Mononuclear cell (primary cell): ENCODE measurements around the gene USP7. TPM values are rescaled to one million over a fixed set of nuclear protein-coding genes. Genes with fewer than 3 reads are reported as not detected.
"Not testable (repeated sequence)": the region's sequence is repeated elsewhere in the genome, so short reads cannot be mapped to it uniquely, and the experiment has no call there.

Experiments
- H3K27me3 ChIP-seq: 2 replicates; pipeline ENCODE4 v1.6.0; 2011; ENCODE audit warnings: low read length, control low read depth; ENCODE audit not compliant: insufficient read depth
- H3K4me1 ChIP-seq: 2 replicates; pipeline ENCODE4 v1.5.1; 2011; ENCODE audit warnings: mild to moderate bottlenecking, low read length, control low read depth; ENCODE audit not compliant: insufficient read depth
- H3K4me3 ChIP-seq: 2 replicates; pipeline ENCODE4 v1.5.1; 2011; ENCODE audit warnings: mild to moderate bottlenecking, low read length, moderate library complexity
- H3K9me3 ChIP-seq: 2 replicates; pipeline ENCODE4 v1.5.1; 2011; ENCODE audit warnings: low read depth, mild to moderate bottlenecking, control low read depth, low read length
- total RNA-seq: library from RNA; depleted of rRNA; stranded (reverse); fragments of >200 nt; gene quantifications from one replicate; pipeline ENCODE4 v1.2.3, GENCODE V29; 2012

USP7 gene
- total RNA-seq, 1 donor = 209 TPM

DNA sequence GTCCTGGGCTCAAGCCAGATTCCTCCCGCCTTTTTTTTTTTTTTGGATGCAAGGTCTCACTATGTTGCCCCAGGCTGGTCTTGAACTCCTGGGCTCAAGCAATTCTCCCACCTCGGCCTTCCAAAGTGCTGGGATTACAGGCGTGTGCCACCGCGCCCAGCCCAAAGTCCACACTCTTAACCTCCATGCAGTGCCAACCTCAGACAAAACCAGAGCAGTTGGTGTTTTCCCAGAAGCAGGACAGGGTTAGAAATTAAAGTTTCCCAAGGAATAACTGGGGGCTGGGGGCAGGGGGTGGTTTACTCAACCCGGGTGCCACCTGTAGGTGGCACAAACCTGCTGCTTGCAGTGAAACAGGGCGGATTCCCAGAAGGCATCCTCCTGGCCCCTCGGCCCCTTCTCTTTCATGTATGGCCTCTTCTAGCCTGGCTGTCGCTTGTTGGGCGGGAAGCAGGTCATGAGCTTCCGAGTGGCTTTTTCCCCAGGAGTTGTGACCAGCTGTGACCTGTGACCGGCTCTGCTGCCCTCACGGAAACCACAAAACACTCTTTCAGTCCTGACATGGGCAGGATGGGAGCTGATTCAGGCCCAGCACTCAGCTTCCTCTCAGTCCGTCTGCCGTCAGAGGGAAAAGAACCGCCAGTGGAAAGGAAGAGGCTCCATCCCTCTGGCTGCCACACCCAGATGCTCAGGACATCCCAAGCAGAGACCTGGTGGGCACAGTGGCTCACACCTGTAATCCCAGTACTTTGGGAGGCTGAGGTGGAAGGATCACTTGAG lies 25.6 kb upstream of the USP7 start:
- no peaks in the 10 kb centered on the region for H3K4me1 ChIP-seq
- no peak overlapping the region for H3K4me3 ChIP-seq
- no peaks in the 10 kb centered on the region for H3K27me3 ChIP-seq
- no peaks in the 10 kb centered on the region for H3K9me3 ChIP-seq

GRCh38 chr16:8986818-8987191 lies 23.1 kb upstream of the USP7 start:
- H3K4me1 ChIP-seq = no peaks in the 10 kb centered on the region
- no peaks in the 10 kb centered on the region for H3K27me3 ChIP-seq
- H3K9me3 ChIP-seq = no peaks in the 10 kb centered on the region
- H3K4me3 ChIP-seq = no peak overlapping the region

- H3K27me3 ChIP-seq = no peaks in the 10 kb centered on the region
- no peaks in the 10 kb centered on the region for H3K9me3 ChIP-seq
- no peaks in the 10 kb centered on the region for H3K4me1 ChIP-seq
- H3K4me3 ChIP-seq = no peak overlapping the region
These were observed 22.4 kb upstream of the USP7 start for GRCh38 chr16:8986111-8986510.

DNA sequence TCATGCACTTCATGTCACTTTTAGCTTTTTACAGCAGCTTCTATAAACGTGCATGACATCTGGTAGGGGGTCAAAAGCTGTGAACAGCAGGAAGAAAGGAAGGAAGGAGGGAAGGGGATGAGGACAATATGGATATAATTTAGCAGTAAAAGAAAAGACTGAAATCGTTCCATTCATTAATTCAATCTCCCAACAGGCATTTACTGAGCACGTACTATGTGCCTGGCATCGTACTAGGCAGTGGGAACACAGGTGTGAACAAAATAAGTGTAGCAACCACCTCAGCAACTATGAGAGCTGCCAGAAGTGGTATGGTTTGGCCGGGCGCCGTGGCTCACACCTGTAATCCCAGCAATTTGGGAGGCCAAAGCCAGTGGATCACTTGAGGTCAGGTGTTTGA lies 19.1 kb upstream of the USP7 start:
- no peaks in the 10 kb centered on the region for H3K27me3 ChIP-seq
- no peaks in the 10 kb centered on the region for H3K4me1 ChIP-seq
- no peaks in the 10 kb centered on the region for H3K9me3 ChIP-seq
- H3K4me3 ChIP-seq = no peak overlapping the region

DNA sequence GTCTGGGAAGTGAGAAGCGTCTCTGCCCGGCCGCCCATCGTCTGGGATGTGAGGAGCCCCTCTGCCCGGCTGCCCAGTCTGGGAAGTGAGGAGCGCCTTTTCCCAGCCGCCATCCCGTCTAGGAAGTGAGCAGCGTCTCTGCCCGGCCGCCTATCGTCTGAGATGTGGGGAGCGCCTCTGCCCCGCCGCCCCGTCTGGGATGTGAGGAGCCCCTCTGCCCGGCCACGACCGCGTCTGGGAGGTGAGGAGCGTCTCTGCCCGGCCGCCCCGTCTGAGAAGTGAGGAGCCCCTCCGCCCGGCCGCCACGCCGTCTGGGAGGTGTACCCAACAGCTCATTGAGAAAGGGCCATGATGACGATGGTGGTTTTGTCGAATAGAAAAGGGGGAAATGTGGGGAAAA lies 18.2 kb upstream of the USP7 start:
- H3K4me3 ChIP-seq, H3K27me3 ChIP-seq, H3K9me3 ChIP-seq, H3K4me1 ChIP-seq: not testable (repeated sequence)

GRCh38 chr16:8976189-8976588 lies 12.5 kb upstream of the USP7 start:
- not testable (repeated sequence) for H3K4me3 ChIP-seq, H3K9me3 ChIP-seq, H3K4me1 ChIP-seq, H3K27me3 ChIP-seq

DNA sequence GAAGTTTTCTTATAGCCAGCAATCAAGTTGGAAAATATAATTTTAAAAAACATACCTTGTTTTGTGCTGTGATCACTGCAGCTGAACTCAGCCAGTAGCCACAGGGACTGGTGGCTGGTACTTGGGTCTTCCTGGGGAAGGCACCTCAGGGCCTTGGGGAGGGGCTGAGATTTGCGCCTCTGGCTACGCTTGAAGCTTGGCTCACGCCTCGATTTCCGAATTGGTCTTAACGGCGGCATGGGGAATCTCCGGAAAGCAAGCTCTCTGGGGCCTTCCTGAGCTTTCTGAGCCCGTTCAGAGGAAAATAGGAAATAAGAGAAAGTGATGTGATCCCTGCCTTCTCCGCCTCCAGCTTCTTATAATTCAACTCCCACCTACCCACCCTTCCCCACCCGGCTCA lies 11.3 kb upstream of the USP7 start:
- no peaks in the 10 kb centered on the region for H3K27me3 ChIP-seq
- no peak overlapping the region for H3K4me3 ChIP-seq
- H3K9me3 ChIP-seq = no peaks in the 10 kb centered on the region
- H3K4me1 ChIP-seq = no peaks in the 10 kb centered on the region

DNA sequence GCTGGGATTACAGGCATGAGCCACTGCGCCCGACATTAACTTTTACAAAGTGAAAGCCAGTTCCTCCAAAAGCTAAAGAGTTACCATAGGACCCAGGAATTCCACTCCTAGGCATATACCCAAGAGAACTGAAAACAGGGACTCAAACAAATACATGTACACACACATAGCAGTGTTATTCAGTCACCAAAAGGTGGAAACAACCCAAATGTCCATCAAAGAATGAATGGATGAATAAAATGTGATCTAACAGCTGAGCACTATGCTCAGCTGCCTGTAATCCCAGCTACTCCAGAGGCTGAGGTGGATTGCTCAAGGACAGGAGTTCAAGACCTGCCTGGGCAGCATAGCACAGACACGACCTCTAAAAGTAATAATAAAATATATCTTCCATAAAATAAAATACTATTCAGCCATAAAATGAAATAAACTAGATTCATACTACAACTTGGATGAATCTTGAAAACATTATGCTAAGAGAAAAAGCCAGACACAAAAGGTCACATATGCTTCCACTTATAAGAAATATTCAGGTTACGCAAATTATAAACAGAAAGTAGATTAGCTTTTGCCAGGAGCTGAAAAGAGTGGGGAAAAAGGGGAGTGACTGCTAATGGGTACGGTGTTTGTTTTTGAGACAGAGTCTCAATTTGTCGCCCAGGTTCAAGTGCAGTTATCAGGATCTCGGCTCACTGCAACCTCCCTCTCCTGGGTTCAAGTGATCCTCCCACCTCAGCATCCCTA lies 9.3 kb upstream of the USP7 start:
- Histone ChIP-seq H3K27me3 (no peaks in the 10 kb centered on the region), H3K4me3 (no peak overlapping the region), H3K9me3 (no peaks in the 10 kb centered on the region), H3K4me1 (no peaks in the 10 kb centered on the region)

GRCh38 chr16:8971416-8971815 lies 7.7 kb upstream of the USP7 start:
- Histone ChIP-seq H3K27me3 (no peaks in the 10 kb centered on the region), H3K4me1 (peaks cover 14% of the 10 kb centered on the region), H3K4me3 (no peak overlapping the region), H3K9me3 (no peaks in the 10 kb centered on the region)

DNA sequence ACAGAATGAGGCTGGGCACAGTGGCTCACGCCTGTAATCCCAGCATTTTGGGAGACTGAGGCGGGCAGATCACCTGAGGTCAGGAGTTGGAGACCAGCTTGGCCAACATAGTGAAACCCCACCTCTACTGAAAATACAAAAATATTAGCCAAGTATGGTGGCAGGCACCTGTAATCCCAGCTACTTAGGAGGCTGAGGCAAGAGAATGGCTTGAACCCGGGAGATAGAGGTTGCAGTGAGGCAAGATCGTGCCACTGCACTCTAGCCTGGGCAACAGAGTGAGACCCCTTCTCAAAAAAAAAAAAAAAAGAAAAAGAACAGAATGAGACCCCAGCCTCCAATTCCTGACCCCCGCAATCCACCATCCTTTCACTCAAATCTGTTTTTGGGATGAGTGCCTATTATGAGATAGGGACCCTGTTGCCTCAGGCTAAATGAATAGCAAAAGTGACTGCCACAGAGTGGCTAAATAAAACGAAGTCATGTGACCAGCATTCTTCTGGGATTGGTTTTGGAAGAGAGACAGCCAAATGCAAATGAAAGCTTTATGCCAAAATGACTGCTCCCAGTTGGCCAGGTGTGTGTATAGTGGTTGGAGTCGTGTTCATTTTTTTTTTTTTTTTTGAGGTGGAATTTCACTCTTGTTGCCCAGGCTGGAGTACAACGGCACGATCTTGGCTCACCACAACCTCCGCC lies 5.6 kb upstream of the USP7 start:
- H3K27me3 ChIP-seq, H3K9me3 ChIP-seq, H3K4me3 ChIP-seq: not testable (repeated sequence)
- peaks cover 26% of the 10 kb centered on the region for H3K4me1 ChIP-seq

- H3K4me1 ChIP-seq = peaks cover 29% of the 10 kb centered on the region
- H3K4me3 ChIP-seq, H3K27me3 ChIP-seq, H3K9me3 ChIP-seq: not testable (repeated sequence)
These were observed 4.3 kb upstream of the USP7 start for GRCh38 chr16:8968054-8968453.

GRCh38 chr16:8967132-8967821 lies 3.6 kb upstream of the USP7 start:
- Histone ChIP-seq H3K4me1 (peaks cover 32% of the 10 kb centered on the region), H3K4me3 (no peak overlapping the region), H3K27me3 (no peaks in the 10 kb centered on the region)

DNA sequence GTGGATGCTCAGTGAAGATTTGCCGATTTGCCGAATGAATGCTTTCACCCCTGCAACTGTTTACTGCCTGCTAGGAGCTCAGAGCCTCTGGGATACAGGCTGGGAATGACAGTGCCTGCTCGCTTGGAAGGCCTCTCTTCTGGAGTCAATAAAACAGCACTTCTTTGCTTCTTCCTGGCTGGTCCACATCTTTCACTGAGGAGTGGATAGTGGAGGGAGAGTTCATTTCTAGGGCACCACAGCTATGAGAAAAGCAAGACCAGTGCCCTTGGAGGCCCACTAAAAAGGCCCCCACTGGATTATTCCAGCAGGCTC lies 3.1 kb upstream of the USP7 start:
- no peaks in the 10 kb centered on the region for H3K9me3 ChIP-seq
- H3K4me1 ChIP-seq = peaks cover 37% of the 10 kb centered on the region
- H3K27me3 ChIP-seq = no peaks in the 10 kb centered on the region
- no peak overlapping the region for H3K4me3 ChIP-seq

More at GRCh38 chr16:8967132-8967821, 3.6 kb upstream of the USP7 start:
- H3K9me3 ChIP-seq = no peaks in the 10 kb centered on the region

- H3K9me3 ChIP-seq = no peaks in the 10 kb centered on the region
- peaks cover 60% of the 10 kb centered on the region for H3K4me1 ChIP-seq
- H3K4me3 ChIP-seq = peak overlapping the region; percentile 51
- no peaks in the 10 kb centered on the region for H3K27me3 ChIP-seq
These were observed 756 bp upstream of the USP7 start for GRCh38 chr16:8964462-8964861.
